COLO668 (cell line): Measurements from ENCODE around the gene CCDC24.

Source experiments
- DNase-seq: peaks from one replicate; lab custom pipeline; 2025; ENCODE audit not compliant: unreplicated experiment; lab: John Stamatoyannopoulos, UW

The CCDC24 gene

GRCh38 chr1:44037154-44037553 is 45.8 kb downstream of the CCDC24 start:
- peak; percentile 58 for DNase-seq

GRCh38 chr1:44038876-44039657 is 47.7 kb downstream of the CCDC24 start:
- no peak for DNase-seq

- DNase-seq = no peak
Observed at GRCh38 chr1:44040418-44040817, 49.0 kb downstream of the CCDC24 start.

DNA sequence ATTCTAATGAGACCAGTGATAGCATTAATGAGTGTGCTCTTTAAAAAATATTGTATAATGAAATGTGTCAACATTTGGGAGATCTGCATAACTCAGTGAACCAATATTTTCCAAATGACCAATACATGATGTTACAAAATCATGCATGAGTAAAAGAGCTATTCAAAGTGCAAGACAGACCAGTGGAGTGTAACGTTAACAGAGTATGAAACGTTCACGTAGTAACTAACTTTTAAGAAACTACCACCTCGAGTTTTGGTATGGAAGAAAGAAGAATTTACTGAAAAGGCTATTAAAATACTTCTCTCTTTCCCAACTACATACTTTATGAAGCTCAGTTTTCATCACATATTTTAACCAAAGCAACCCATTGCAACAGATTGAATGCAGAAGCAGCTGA is 49.4 kb downstream of the CCDC24 start:
- DNase-seq = no peak

- DNase-seq = no peak
Observed at GRCh38 chr1:44043176-44044070, 52.0 kb downstream of the CCDC24 start.

DNA sequence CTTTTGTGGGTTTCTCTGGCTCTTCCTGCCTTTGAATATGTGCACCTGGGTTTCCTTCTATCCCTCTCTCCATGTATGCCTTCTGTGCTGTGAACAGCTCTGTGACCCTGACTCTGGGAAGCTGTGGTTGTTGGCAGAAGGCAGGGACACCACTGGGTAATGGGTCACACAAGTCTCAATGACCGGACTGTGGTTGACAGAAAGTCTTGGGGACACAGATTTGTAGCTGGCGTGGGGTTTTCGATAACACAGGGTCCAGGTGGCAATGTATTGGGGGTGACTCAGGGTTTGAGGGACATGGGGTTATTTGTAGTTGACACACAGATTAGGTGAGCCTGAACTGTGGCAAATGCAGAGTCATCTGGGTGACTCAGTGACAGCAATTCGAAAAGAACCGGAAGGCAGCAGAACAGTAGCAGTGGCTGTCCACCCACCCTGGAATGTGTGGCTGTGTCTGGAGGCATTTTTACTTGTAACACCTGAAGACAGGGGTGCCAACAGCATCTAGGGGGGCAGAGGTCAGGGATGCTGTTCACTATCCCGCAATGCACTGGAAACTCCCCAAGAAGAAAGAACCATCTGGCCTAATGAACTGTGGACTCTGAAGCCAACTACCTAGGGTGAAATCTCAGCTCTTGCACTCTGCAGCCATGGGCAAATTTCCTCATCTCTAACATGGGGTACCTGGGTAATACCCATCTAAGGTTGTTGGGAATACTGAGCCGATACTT is 52.8 kb downstream of the CCDC24 start:
- DNase-seq = no peak

- DNase-seq = no peak
Observed at GRCh38 chr1:44045064-44045463, 53.7 kb downstream of the CCDC24 start.
